Retinal pigment epithelial cell (primary cell): ENCODE results near the gene PPARG.

Source experiments
- DNase-seq: peaks from one replicate; pipeline ENCODE4 v3.0.0-alpha.2; 2010; ENCODE audit warnings: low read depth
- H3K4me3 ChIP-seq: 2 replicates; pipeline ENCODE4 v1.5.1; 2011; ENCODE audit warnings: mild to moderate bottlenecking, low read length, control low read depth, moderate library complexity
- CTCF ChIP-seq: conservative IDR thresholded peaks from 2 replicates; pipeline ENCODE4 v1.5.1; 2011; ENCODE audit warnings: low read depth, low read length, control low read depth, inconsistent platforms

The PPARG gene

DNA sequence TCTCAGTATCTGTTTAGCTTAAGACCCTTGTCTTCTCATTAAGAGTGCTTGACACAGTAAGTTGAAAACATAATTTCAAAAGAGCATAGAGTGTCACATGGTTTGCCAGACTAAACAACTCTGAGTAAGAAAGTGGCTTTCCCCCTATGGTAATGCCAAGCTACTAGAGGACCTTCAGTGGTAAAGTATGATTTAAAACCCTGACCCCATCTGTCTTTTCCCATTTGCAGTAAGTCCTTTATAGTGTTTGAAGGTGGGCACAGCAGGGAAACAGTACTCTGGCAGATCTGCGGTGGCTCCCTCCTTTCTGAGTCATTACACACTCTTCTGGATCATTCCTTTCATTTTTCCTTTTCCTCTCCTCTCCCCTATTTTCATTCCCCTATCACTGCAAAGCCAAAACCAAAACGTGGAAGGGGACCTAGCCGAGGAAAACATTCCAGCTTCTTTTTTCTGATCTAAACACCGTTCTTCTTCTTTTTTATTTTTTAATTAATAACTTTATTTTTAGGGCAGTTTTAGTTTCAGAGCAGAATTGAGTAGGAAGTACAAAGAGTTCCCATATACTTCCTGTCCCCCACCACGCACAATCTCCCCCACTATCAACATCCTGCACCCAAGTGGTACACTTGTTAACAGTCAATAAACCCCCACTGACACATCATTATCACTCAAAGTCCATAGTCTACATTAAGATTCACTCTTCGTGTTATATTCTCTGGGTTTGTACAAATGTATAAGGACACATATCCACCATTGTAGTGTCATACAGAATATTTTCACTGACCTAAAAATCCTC, 74.7 kb downstream of the PPARG start:
- no peak for TF ChIP-seq CTCF
- DNase-seq, result no peak
- H3K4me3 ChIP-seq, result no peak overlapping the region

DNA sequence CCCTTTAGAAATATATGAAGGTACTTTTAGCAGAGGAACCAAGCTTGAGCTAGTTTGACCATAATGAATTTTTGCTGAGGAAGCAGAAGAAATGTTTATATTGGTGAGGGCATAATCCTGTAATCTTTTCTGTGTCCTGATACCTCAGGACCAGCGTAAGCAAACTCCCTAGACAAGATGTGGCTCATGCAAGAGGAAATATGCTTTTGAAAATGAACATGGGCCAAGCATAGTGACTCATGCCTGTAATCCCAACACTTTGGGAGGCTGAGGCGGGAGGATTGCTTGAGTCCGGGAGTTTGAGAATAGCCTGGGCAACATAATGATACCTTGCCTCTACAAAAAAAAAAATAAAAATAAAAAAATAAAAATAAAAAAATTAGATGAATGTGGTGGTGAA, 78.5 kb downstream of the PPARG start:
- no peak for DNase-seq
- H3K4me3 ChIP-seq, result no peak overlapping the region
- TF ChIP-seq CTCF, result no peak

DNA sequence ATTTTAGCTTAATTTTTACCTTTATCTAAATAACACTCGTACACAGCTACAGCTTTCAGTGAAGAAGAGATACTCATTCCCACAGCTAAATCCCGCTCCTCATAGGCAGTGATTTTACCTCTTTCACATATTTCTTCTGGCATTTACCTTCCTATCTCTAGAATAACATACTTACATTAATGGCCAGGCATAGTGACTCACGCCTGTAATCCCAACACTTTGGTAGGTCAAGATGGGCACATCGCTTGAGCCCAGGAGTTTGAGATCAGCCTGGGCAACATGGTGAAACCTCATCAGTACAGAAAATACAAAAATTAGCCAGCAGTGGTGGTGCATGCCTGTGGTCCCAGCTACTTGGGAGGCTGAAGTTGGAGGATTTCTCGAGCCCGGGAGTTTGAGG, 80.2 kb downstream of the PPARG start:
- H3K4me3 ChIP-seq, result no peak overlapping the region
- DNase-seq, result no peak
- no peak for TF ChIP-seq CTCF

- H3K4me3 ChIP-seq, result no peak overlapping the region
- DNase-seq, result no peak
- TF ChIP-seq CTCF, result no peak
These were observed 80.7 kb downstream of the PPARG start for GRCh38 chr3:12369598-12369997.

GRCh38 chr3:12370758-12371157, 81.9 kb downstream of the PPARG start:
- no peak for DNase-seq
- H3K4me3 ChIP-seq, result no peak overlapping the region
- TF ChIP-seq CTCF, result peak; percentile 18

DNA sequence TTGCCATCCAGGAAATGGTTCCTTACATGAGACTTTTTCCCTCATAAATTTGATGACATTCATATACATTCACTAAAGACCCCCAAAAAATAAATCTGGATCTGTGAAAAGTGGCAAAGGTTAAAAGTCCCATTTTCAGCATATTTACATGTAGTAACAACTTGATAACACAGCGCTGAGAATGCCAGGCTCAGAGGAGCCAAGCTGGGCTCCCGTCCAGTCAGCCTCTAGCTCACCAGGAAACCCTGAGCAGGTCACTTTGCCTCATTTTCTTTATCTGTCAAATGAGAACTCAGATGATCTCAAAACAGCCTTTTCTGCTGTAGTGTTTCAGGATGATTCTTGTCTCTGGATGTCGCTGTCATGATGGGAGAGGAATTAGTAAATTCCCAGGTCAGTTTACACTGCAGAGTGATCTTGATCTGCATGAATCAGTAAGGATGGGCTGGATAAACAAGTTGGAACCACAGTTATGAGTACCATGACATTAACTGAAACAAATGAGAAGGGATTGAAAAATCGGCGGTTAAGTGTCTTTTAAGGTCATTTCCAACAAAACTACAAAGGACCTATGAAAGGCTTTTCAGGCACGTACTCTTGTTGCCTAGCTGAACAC, 82.8 kb downstream of the PPARG start:
- no peak for DNase-seq
- no peak for TF ChIP-seq CTCF
- no peak overlapping the region for H3K4me3 ChIP-seq

GRCh38 chr3:12372741-12373280, 83.9 kb downstream of the PPARG start:
- TF ChIP-seq CTCF, result no peak
- no peak overlapping the region for H3K4me3 ChIP-seq
- DNase-seq, result no peak
